Retinal pigment epithelial cell (primary cell): ENCODE measurements around the gene GRK5.

Source experiments
- DNase-seq: peaks from one replicate; pipeline ENCODE4 v3.0.0-alpha.2; 2010; ENCODE audit warnings: low read depth
- H3K4me3 ChIP-seq: 2 replicates; pipeline ENCODE4 v1.5.1; 2011; ENCODE audit warnings: mild to moderate bottlenecking, low read length, control low read depth, moderate library complexity
- TF ChIP-seq, protein P1 (sequence below): conservative IDR thresholded peaks from 2 replicates; pipeline ENCODE4 v1.5.1; 2011; ENCODE audit warnings: low read depth, low read length, control low read depth, inconsistent platforms

The GRK5 gene

DNA sequence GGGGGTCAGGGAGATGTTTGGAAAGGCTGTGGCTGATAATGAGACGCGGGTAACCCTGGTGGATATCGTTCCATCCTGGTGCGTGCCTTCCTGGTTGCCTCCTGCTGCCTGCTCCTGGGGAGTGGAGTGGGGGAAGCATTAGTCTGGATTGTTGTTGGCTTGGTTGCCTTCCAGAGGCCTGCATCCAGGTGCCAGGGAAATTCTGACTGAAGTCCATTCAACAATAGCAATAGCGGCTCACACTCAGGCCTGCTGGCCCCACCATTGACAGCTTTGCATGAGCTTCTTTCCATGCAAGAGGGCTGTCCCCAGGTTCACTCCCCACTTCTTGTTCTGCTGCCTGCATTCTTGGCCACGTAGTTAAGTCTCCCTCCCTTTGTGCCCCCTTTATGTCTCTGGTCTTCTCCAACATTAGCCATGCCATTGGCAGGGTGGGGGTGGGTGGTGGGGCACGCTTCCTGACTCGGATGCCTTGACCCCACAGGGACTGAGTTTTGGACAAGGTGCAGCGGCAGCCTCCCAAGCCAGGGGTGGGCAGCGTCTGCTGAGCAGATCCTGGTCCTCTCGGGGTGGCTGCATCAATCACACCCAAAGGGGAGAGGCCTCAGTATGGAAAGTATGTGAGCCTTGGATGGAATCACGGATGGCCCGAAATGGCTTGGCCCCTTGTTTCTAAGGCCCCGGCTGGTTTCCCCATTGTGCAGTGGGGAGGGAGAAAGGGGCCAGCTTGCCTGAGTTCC is 150.2 kb downstream of the GRK5 start:
- DNase-seq = no peak
- TF ChIP-seq, protein P1, sequence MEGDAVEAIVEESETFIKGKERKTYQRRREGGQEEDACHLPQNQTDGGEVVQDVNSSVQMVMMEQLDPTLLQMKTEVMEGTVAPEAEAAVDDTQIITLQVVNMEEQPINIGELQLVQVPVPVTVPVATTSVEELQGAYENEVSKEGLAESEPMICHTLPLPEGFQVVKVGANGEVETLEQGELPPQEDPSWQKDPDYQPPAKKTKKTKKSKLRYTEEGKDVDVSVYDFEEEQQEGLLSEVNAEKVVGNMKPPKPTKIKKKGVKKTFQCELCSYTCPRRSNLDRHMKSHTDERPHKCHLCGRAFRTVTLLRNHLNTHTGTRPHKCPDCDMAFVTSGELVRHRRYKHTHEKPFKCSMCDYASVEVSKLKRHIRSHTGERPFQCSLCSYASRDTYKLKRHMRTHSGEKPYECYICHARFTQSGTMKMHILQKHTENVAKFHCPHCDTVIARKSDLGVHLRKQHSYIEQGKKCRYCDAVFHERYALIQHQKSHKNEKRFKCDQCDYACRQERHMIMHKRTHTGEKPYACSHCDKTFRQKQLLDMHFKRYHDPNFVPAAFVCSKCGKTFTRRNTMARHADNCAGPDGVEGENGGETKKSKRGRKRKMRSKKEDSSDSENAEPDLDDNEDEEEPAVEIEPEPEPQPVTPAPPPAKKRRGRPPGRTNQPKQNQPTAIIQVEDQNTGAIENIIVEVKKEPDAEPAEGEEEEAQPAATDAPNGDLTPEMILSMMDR = no peak
- no peak overlapping the region for H3K4me3 ChIP-seq

DNA sequence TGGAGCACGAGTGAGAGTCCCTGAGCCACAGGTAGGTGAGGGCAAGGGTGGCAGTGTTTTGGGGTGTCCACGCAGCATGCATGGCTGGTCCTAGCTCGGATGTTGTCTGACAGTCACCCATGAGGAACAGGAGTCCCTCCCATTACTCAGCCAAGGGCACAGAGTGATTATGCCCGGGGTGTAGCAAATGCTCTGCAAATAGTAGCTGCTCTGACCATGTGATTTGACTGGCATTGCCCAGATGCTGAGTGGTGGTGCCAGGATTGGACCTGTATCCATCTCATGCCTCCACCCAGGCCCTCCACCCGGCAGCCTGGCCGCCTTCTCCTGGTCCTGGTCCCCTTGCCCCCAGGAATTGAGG is 150.8 kb downstream of the GRK5 start:
- TF ChIP-seq, protein P1 = no peak
- no peak for DNase-seq
- H3K4me3 ChIP-seq = no peak overlapping the region

DNA sequence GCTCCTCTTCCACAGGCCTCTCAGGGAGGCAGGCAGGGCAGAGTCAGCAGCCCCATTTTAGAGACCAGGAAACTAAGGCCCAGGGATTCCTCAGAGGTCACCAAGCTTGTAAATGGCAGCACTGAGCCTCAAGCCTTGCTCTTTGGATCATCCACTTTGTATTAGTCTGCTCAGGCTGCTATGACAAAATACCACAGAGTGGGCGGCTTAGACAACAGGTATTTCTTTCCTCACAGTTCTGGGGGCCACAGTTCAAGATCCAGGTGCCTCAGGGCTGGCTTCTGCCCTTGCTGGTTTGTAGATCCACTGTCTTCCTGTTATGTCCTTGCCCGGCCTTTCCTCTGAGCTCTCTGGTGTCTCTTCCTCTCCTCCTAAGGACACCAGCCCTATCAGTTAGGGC is 151.2 kb downstream of the GRK5 start:
- H3K4me3 ChIP-seq = no peak overlapping the region
- no peak for DNase-seq
- TF ChIP-seq, protein P1 = no peak

DNA sequence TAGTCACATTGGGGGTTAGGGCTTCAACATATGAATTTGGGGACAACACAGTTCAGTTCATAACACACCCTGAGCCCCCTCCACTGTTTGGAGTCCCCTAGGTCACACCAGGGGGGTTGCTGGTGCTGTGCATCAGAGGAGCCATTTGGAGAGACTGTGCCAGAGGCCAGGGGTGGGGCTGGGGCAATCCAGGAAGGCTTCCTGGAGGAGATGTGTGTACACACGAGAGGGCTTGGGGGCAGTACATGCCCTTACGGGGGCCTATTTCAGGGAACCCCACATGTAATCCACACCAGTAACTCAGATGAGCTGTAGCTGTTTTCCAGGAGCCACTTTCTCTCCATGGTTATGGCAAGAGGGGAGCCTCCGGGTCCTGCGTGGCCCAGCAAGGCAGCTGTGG is 151.7 kb downstream of the GRK5 start:
- H3K4me3 ChIP-seq = no peak overlapping the region
- TF ChIP-seq, protein P1 = no peak
- DNase-seq = no peak

DNA sequence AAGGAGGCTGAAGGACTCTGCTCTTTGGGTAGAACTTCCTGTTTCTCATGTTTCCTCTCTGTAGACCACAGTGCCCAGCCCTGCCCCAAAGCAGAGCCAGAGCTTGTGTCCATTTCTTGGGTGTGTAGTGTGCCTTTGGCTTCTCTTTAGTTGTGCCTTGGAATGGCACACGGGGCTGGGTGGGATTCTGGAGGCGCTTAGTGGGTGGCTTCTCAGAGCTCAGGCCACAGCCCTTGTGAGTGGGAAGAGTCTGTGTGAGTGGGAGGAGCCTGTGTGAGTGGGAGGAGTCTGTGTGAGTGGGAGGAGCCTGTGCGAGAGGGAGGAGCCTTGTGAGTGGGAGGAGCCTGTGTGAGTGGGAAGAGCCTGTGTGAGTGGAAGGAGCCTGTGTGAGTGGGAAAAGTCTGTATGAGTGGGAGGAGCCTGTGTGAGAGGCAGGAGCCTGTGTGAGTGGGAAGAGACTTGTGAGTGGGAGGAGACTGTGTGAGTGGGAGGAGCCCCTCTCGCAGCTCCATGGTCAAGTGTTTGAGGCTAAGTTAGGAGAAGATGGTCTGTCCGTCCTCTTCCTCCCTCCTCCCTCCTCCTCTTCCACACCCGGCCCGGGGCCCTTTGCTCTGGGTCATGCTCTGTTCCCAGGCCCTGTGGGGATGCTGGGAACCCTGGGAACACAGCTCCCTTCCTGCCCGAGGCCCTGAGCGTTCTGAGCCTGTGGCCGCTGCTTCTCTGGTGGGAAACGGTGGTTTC is 153.0 kb downstream of the GRK5 start:
- DNase-seq = no peak
- TF ChIP-seq, protein P1 = no peak

DNA sequence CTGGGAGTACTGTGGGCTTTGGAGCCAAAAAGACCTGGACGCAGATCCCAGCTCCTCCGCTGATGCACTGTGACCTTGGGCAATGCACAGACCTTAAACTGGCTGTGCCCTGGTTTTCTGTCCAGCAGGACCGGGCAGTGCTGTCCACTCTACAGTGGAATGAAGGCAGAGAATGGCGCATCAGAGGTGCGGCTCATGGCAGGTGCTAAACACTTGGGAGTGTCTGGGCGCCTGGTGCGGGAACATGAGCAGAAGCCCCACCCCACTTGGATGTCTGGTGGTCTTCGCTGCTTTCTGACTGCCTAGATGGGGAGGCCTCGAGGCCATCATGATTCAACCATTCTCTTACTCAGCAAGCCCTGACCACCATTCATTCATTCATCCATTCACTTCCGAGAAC is 153.7 kb downstream of the GRK5 start:
- no peak overlapping the region for H3K4me3 ChIP-seq

More for the DNA sequence above, 153.0 kb downstream of the GRK5 start:
- no peak overlapping the region for H3K4me3 ChIP-seq

More for the DNA sequence above, 153.7 kb downstream of the GRK5 start:
- DNase-seq = no peak
- TF ChIP-seq, protein P1 = no peak
